Psoas muscle (tissue), 8 donors: ENCODE measurements around the gene PLCB3. TPM values are rescaled to one million over a fixed set of nuclear protein-coding genes. Genes with fewer than 3 reads are reported as not detected.

ENCODE experiments used
- ATAC-seq, 4 donors: fragments of 200-7000 bp; cut with Tn5 transposase; one replicate each; pipeline ENCODE4 v1.9.1; 2020; ENCODE audit warnings: moderate library complexity in 3 of 4, mild to moderate bottlenecking in 2 of 4
- DNase-seq, 2 donors: peaks; one replicate each; pipeline ENCODE4 v3.0.0-alpha.2; 2020
- H3K27ac ChIP-seq: fragments of 200-600 bp; one replicate; pipeline ENCODE4 v1.8.0; 2022
- H3K27me3 ChIP-seq, 3 donors: fragments of 200-600 bp in 1 of 3; one replicate each; pipeline versions ENCODE4 v1.6.1 to v1.8.0; 2013 to 2022; ENCODE audit warnings: low read length in 2 of 3, mild to moderate bottlenecking in 2 of 3, moderate library complexity in 1 of 3; ENCODE audit not compliant: insufficient read depth in 3 of 3
- H3K36me3 ChIP-seq, 2 donors: fragments of 200-600 bp in 1 of 2; one replicate each; pipeline versions ENCODE4 v1.6.1 to v1.8.0; 2013 to 2022; ENCODE audit warnings: low read depth in 1 of 2, mild to moderate bottlenecking in 1 of 2, moderate library complexity in 1 of 2; ENCODE audit not compliant: insufficient read depth in 1 of 2
- H3K4me1 ChIP-seq: fragments of 200-600 bp; one replicate; pipeline ENCODE4 v1.8.0; 2022
- H3K4me3 ChIP-seq: fragments of 200-600 bp; one replicate; pipeline ENCODE4 v1.8.0; 2022; ENCODE audit warnings: mild to moderate bottlenecking
- H3K9me3 ChIP-seq: fragments of 200-600 bp; one replicate; pipeline ENCODE4 v1.8.0; 2022
- CTCF ChIP-seq: fragments of 200-600 bp; IDR thresholded peaks from one replicate; pipeline ENCODE4 v1.8.0; 2022; ENCODE audit warnings: antibody characterized with exemption
- WGBS, 3 donors: extraction: QIAGEN DNeasy Blood & Tissue Kit; methylation state at CpG; one replicate each; pipeline versions ENCODE4 v1.1.6 to v1.1.7; 2013; 5-methylcytosine and 5-hydroxymethylcytosine counted together
- intact Hi-C, 2 donors: fragments of 100-400 bp; cut with DNase I; formaldehyde crosslinking; loops; one replicate each; pipeline versions ENCODE4 v1.11.0 to v1.14.2; 2022
- polyA plus RNA-seq, 3 donors: library from polyadenylated mRNA; stranded (reverse); fragments of 200-250 nt; gene quantifications; one replicate each; pipeline ENCODE4 v1.2.3, GENCODE V29; 2013
- total RNA-seq, 4 donors: library from RNA; stranded (reverse); fragmentation: NEBNext Ultra II Directional in 2 of 4; extraction: Animal tissue kit (Norgen Biotek cat#: 25700) in 2 of 4; gene quantifications; one replicate each; pipeline versions ENCODE4 v1.2.1 to v1.2.4, GENCODE V29; 2021 to 2023
- donor health status: healthy with polysubstance abuse.
- donor health status: DM: no; HTN: no; CAD: no; lungs with moderate emphysema.
- donor health status: Bipolar disorder and iron deficiency.
- donor health status: healthy.
- donor health status: DM: yes; HTN: yes; CAD: no.
- donor health status: DM: no; HTN: no; CAD: no.
- donor health status: DM: no; HTN: no; CAD: no.
- donor health status: DM: yes; HTN: yes; CAD: no.

Gene PLCB3
- total and polyA plus RNA-seq, 7 donors: 3.8 to 10.4 (median 5.9) TPM

GRCh38 chr11:64233913-64234586 lies 17.3 kb upstream of the PLCB3 start, which contains the start of gene VEGFB:
Gene VEGFB (plus strand): TSS chr11:64234584. CDS start chr11:64234834, 250 bp downstream.
- intact Hi-C loops: no loop called here
- Histone ChIP-seq H3K27me3 (no peaks in the 10 kb centered on the region), H3K27ac (peak within 1 kb of the TSS; percentile 91), H3K36me3 (peaks cover 0 to 17% of the 10 kb centered on the region in 2 donors), H3K9me3 (no peaks in the 10 kb centered on the region), H3K4me3 (peak within 1 kb of the TSS; percentile 78), H3K4me1 (peaks cover 31% of the 10 kb centered on the region)
- TF ChIP-seq CTCF: no peak
- WGBS, 3 donors: 2 to 7% (median 3%) methylated on average over 30 to 59 of the region's 62 CpGs
- DNase-seq: peak; percentile 79 to 81
- peak; percentile 40 to 57 (median 50) for ATAC-seq

GRCh38 chr11:64234647-64235379 lies 16.5 kb upstream of the PLCB3 start:
- Histone ChIP-seq H3K9me3 (no peaks in the 10 kb centered on the region), H3K4me3 (peak overlapping the region; percentile 78), H3K27ac (peak overlapping the region; percentile 91), H3K27me3 (no peaks in the 10 kb centered on the region), H3K36me3 (peaks cover 0 to 18% of the 10 kb centered on the region in 2 donors), H3K4me1 (peaks cover 26% of the 10 kb centered on the region)
- no peak for TF ChIP-seq CTCF
- intact Hi-C loops: no loop called here
- DNase-seq (peak; percentile 68 to 71), ATAC-seq (peak; percentile 46 to 58 (median 55))
- 1 to 3% (median 2%) methylated on average over 34 to 80 of the region's 80 CpGs for WGBS, 3 donors

- TF ChIP-seq CTCF: no peak
- WGBS, 3 donors: 48 to 63% (median 53%) methylated on average over 11 to 12 of the region's 12 CpGs
- H3K4me1 ChIP-seq: peaks cover 31% of the 10 kb centered on the region
- H3K36me3 ChIP-seq: peaks cover 0 to 18% of the 10 kb centered on the region in 2 donors
- intact Hi-C loops: no loop called here
- H3K9me3 ChIP-seq: no peaks in the 10 kb centered on the region
- peak overlapping the region; percentile 91 for H3K27ac ChIP-seq
- H3K27me3 ChIP-seq: no peaks in the 10 kb centered on the region
- peak overlapping the region; percentile 78 for H3K4me3 ChIP-seq
- ATAC-seq: no peak
- peak in 1 of 2 donors; percentile 58 for DNase-seq
Measured at GRCh38 chr11:64235437-64236161, 15.7 kb upstream of the PLCB3 start.

- Histone ChIP-seq H3K9me3 (no peaks in the 10 kb centered on the region), H3K27me3 (no peaks in the 10 kb centered on the region), H3K4me1 (peaks cover 24% of the 10 kb centered on the region), H3K27ac (no peak overlapping the region), H3K4me3 (no peak overlapping the region), H3K36me3 (peaks cover 0 to 18% of the 10 kb centered on the region in 2 donors)
- TF ChIP-seq CTCF: no peak
- DNase-seq: peak in 1 of 2 donors; percentile 48
- WGBS, 3 donors: 67 to 76% (median 71%) methylated on average over 12 of the region's 12 CpGs
- ATAC-seq: no peak
- intact Hi-C loops: no loop called here
Measured at GRCh38 chr11:64237484-64237951, 13.8 kb upstream of the PLCB3 start.
